Large intestine (tissue), 3 donors: ENCODE data around the gene DCTN2. TPM values are rescaled to one million over a fixed set of nuclear protein-coding genes. Genes with fewer than 3 reads are reported as not detected.

Experiments used
- DNase-seq, 2 donors: peaks; one replicate each; pipeline versions ENCODE4 v3.0.0 to v3.0.0-alpha.2; 2013
- H3K27ac ChIP-seq: one replicate; pipeline ENCODE4 v1.5.1; 2013; ENCODE audit warnings: low read length
- H3K27me3 ChIP-seq: 2 replicates; pipeline ENCODE4 v1.6.1; 2013; ENCODE audit warnings: low read length; ENCODE audit not compliant: control insufficient read depth, insufficient read depth
- H3K36me3 ChIP-seq: 2 replicates; pipeline ENCODE4 v1.6.1; 2013; ENCODE audit warnings: low read length; ENCODE audit not compliant: control insufficient read depth, insufficient read depth
- H3K4me1 ChIP-seq: one replicate; pipeline ENCODE4 v1.6.1; 2013; ENCODE audit warnings: low read length; ENCODE audit not compliant: control insufficient read depth, insufficient read depth
- H3K4me3 ChIP-seq: one replicate; pipeline ENCODE4 v1.5.1; 2013; ENCODE audit warnings: low read length
- H3K9me3 ChIP-seq: one replicate; pipeline ENCODE4 v1.6.1; 2013; ENCODE audit warnings: mild to moderate bottlenecking, low read depth, low read length, moderate library complexity; ENCODE audit not compliant: control insufficient read depth
- WGBS: methylation state at CpG from one replicate; pipeline ENCODE4 v1.1.5; 2013; ENCODE audit warnings: low lambda C conversion rate; ENCODE audit not compliant: insufficient coverage; 5-methylcytosine and 5-hydroxymethylcytosine counted together
- polyA plus RNA-seq: library from polyadenylated mRNA; unstranded; fragments of 120-200 nt; gene quantifications from one replicate; pipeline ENCODE4 v1.2.1, GENCODE V29; 2013

The DCTN2 gene
- polyA plus RNA-seq, 1 donor, result 136 TPM

- Histone ChIP-seq H3K27me3 (peaks cover 33% of the 10 kb centered on the region), H3K9me3 (no peaks in the 10 kb centered on the region), H3K36me3 (no peaks in the 10 kb centered on the region), H3K4me3 (no peak overlapping the region), H3K27ac (no peak overlapping the region), H3K4me1 (peaks cover 5% of the 10 kb centered on the region)
- DNase-seq, result no peak
- 78% methylated on average over 1 of the region's 3 CpGs for WGBS
Measured at GRCh38 chr12:57586832-57587429, 39.9 kb upstream of the DCTN2 start.

GRCh38 chr12:57586128-57586527 lies 39.1 kb upstream of the DCTN2 start:
- H3K9me3 ChIP-seq, result no peaks in the 10 kb centered on the region
- peaks cover 5% of the 10 kb centered on the region for H3K4me1 ChIP-seq
- no peaks in the 10 kb centered on the region for H3K36me3 ChIP-seq
- DNase-seq, result no peak
- no peak overlapping the region for H3K27ac ChIP-seq
- peaks cover 33% of the 10 kb centered on the region for H3K27me3 ChIP-seq
- WGBS, result no CpG with 5 or more reads among the region's 3 CpGs
- no peak overlapping the region for H3K4me3 ChIP-seq

DNA sequence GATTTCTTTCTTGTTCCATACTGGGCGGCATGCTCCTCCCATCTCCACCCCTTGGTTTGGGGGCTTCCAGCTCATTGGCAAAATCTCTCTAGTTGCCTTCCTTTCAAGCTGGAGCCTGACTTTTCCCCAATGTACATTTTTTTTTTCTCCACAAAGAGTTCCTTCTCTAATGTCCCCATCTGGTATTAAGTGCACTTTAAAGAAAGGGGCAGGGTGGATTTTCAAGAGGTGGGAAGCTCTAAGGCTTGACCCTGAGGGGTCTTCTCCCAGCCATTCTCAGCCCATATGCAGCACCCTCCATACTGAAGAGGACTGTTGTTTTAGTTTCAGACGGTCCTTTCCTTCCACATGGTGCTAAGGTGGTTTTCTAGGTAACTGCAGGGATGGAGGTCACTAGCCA lies 38.2 kb upstream of the DCTN2 start:
- no peaks in the 10 kb centered on the region for H3K36me3 ChIP-seq
- peaks cover 6% of the 10 kb centered on the region for H3K4me1 ChIP-seq
- H3K9me3 ChIP-seq, result no peaks in the 10 kb centered on the region
- H3K4me3 ChIP-seq, result no peak overlapping the region
- 40% methylated on average over 1 of the region's 2 CpGs for WGBS
- DNase-seq, result no peak
- peaks cover 33% of the 10 kb centered on the region for H3K27me3 ChIP-seq
- no peak overlapping the region for H3K27ac ChIP-seq

DNA sequence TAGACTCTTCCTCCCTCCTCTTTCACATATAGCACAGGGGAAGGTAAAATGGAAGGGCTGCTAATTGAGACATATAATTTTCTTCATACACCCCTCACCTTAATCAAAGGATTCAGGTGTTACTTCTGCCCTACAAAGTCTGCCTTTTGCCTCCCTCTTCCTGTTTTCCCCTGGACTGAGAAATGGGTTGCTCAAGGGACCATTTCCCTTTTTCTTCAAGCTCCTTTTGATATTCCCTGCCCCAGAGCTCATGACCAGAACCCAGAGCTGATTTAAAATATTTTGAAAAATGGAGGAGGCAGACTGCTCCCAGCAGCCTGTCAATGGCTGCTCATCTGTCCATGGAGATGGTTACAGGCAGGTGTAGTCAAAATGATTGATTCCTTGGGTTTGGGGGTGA lies 37.7 kb upstream of the DCTN2 start:
- peaks cover 9% of the 10 kb centered on the region for H3K4me1 ChIP-seq
- H3K9me3 ChIP-seq, result no peaks in the 10 kb centered on the region
- H3K4me3 ChIP-seq, result no peak overlapping the region
- H3K36me3 ChIP-seq, result no peaks in the 10 kb centered on the region
- no peak for DNase-seq
- no peak overlapping the region for H3K27ac ChIP-seq
- H3K27me3 ChIP-seq, result peaks cover 33% of the 10 kb centered on the region

GRCh38 chr12:57584050-57584449 lies 37.1 kb upstream of the DCTN2 start:
- peaks cover 33% of the 10 kb centered on the region for H3K27me3 ChIP-seq
- WGBS, result no CpG with 5 or more reads among the region's 2 CpGs
- DNase-seq, result no peak
- H3K4me3 ChIP-seq, result no peak overlapping the region
- H3K9me3 ChIP-seq, result no peaks in the 10 kb centered on the region
- no peaks in the 10 kb centered on the region for H3K36me3 ChIP-seq
- H3K27ac ChIP-seq, result no peak overlapping the region
- peaks cover 12% of the 10 kb centered on the region for H3K4me1 ChIP-seq

DNA sequence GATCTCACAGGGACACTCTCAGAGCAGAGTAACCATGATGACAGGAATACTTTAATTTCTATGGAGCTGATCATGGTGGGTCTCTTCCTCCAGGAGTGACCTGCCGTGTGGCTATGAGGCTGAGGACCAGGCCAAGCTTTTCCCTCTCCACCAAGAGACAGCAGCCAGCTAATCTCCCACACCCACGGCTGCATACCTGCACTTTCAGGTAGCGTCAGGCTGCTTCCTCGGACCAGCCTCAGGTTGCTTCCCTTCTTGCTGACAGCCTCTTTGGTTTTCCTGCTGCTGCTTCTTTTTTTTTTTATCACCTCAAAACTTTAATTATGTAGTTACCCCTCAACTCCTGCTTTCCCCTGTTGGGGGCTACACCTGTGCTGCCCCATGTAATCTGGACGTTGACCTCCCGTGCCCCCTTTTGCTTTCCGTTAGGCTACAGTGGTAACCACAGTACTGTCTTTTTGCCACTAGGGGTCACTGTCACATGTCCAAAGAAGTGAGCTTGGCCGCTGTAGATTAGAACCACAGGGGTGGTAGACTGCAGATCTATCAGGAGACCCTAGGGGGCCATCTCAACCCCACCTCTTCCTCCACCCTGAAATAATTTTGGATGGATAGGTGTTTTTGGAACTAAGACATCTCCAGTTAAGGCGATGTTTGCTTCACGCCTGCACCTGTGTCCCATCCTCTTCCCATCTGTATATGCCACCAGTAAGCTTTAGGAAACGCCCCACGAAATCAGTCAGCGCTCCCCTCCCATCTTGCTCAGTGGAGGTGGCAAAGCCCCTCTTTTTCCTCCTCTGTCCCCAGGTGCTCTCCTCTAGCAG lies 36.2 kb upstream of the DCTN2 start:
- no peak overlapping the region for H3K4me3 ChIP-seq
- DNase-seq, result peak; percentile 55 to 62
- 68% methylated on average over 4 of the region's 13 CpGs for WGBS
- no peak overlapping the region for H3K27ac ChIP-seq
- H3K9me3 ChIP-seq, result no peaks in the 10 kb centered on the region
- H3K27me3 ChIP-seq, result peaks cover 31% of the 10 kb centered on the region
- no peaks in the 10 kb centered on the region for H3K36me3 ChIP-seq
- H3K4me1 ChIP-seq, result peaks cover 12% of the 10 kb centered on the region

- Histone ChIP-seq H3K36me3 (no peaks in the 10 kb centered on the region), H3K27ac (no peak overlapping the region), H3K27me3 (peaks cover 26% of the 10 kb centered on the region), H3K4me1 (peaks cover 12% of the 10 kb centered on the region), H3K4me3 (no peak overlapping the region), H3K9me3 (no peaks in the 10 kb centered on the region)
- DNase-seq, result no peak
- WGBS, result 86% methylated on average over 1 of the region's 1 CpG
Measured at GRCh38 chr12:57582440-57582839, 35.4 kb upstream of the DCTN2 start.

DNA sequence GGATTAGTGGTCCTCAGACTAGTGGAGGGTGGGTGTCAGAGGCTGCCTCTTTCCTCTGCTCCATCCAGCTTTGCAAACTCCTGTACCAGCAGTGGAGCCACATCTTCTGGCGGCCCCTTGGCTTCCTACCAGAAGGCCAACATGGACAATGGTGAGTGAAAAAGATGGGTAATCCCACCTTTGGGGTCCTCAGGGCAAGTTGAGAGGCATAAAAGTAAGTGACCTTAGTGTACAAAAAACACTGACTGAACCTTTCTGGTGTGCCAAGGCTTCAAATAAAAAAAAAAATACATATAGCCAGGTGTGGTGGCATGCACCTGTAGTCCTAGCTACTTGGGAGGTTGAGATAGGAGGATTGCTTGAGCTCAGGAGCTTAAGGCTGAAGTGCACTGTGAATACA lies 34.8 kb upstream of the DCTN2 start:
- H3K36me3 ChIP-seq, result no peaks in the 10 kb centered on the region
- WGBS, result no CpG with 5 or more reads among the region's 1 CpG
- DNase-seq, result no peak
- no peak overlapping the region for H3K27ac ChIP-seq
- no peaks in the 10 kb centered on the region for H3K9me3 ChIP-seq
- no peak overlapping the region for H3K4me3 ChIP-seq
- peaks cover 22% of the 10 kb centered on the region for H3K27me3 ChIP-seq
- peaks cover 12% of the 10 kb centered on the region for H3K4me1 ChIP-seq

DNA sequence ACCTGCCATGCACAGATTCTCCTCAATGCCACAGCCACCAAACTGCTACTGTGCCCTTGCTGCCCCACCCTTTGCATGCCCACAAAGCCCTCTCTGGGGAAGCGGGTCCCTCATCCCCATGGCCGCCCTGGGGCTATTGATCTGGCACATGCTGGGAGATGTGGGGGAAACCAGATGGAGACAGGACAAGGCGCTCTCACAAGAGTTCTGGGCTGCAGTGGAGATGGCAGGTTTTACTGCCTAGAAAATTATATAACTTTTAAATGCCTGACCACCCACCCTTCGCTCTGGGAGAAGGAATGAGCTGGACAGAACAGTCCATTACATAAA lies 33.4 kb upstream of the DCTN2 start:
- H3K4me3 ChIP-seq, result no peak overlapping the region
- 100% methylated on average over 1 of the region's 4 CpGs for WGBS
- H3K9me3 ChIP-seq, result no peaks in the 10 kb centered on the region
- no peak for DNase-seq
- H3K4me1 ChIP-seq, result peaks cover 23% of the 10 kb centered on the region
- H3K36me3 ChIP-seq, result no peaks in the 10 kb centered on the region
- H3K27ac ChIP-seq, result no peak overlapping the region
- H3K27me3 ChIP-seq, result peaks cover 12% of the 10 kb centered on the region

- Histone ChIP-seq H3K27ac (peak overlapping the region; percentile 40), H3K36me3 (no peaks in the 10 kb centered on the region), H3K4me3 (no peak overlapping the region), H3K4me1 (peaks cover 23% of the 10 kb centered on the region), H3K27me3 (peaks cover 6% of the 10 kb centered on the region), H3K9me3 (no peaks in the 10 kb centered on the region)
- DNase-seq, result peak; percentile 41 to 81
- no CpG with 5 or more reads among the region's 8 CpGs for WGBS
Measured at GRCh38 chr12:57579677-57580465, 32.9 kb upstream of the DCTN2 start.
